Thoracic aorta (tissue), 2 donors: ENCODE data around the gene SHH. TPM values are rescaled to one million over a fixed set of nuclear protein-coding genes. Genes with fewer than 3 reads are reported as not detected.
A peak's percentile ranks its signal among the peaks of the same experiment; 100 is the strongest.

Source experiments
- ATAC-seq: fragments of 150-250 bp; one replicate; pipeline ENCODE4 v1.8.0; 2017; ENCODE audit warnings: low read depth; ENCODE audit not compliant: insufficient number of reproducible peaks, low FRiP score
- DNase-seq: peaks from one replicate; pipeline ENCODE4 v3.0.0-alpha.2; 2020; ENCODE audit warnings: low spot score
- H3K27ac ChIP-seq, 2 donors: fragments of 200-600 bp; sonication (generic); 1 replicate in 1 of 2; 2 replicates in 1 of 2; pipeline ENCODE4 v1.5.1; 2016; ENCODE audit warnings: mild to moderate bottlenecking in 2 of 2, moderate library complexity in 2 of 2
- H3K27me3 ChIP-seq: fragments of 200-600 bp; sonication (generic); replicated peaks from 2 replicates; pipeline ENCODE4 v1.6.0; 2016; ENCODE audit warnings: mild to moderate bottlenecking; ENCODE audit not compliant: insufficient read depth
- H3K36me3 ChIP-seq: fragments of 200-600 bp; sonication (generic); one replicate; pipeline ENCODE4 v1.5.1; 2016
- H3K4me1 ChIP-seq, 2 donors: fragments of 200-600 bp; sonication (generic); 1 replicate in 1 of 2; 2 replicates in 1 of 2; pipeline versions ENCODE4 v1.5.1 to v1.6.0; 2016; ENCODE audit warnings: low read depth in 2 of 2, mild to moderate bottlenecking in 1 of 2; ENCODE audit not compliant: control insufficient read depth in 1 of 2
- H3K4me3 ChIP-seq: fragments of 200-600 bp; sonication (generic); 2 replicates; pipeline ENCODE4 v1.5.1; 2016; ENCODE audit warnings: mild to moderate bottlenecking
- H3K9me3 ChIP-seq: fragments of 200-600 bp; sonication (generic); 2 replicates; pipeline ENCODE4 v1.5.1; 2016
- CTCF ChIP-seq: fragments of 200-600 bp; sonication (generic); IDR thresholded peaks from one replicate; pipeline ENCODE4 v1.5.1; 2019; ENCODE audit warnings: antibody characterized with exemption
- total RNA-seq, 2 donors: library from RNA; depleted of rRNA; stranded (reverse); fragments of >200 nt; gene quantifications; one replicate each; pipeline versions ENCODE4 v1.1.0 to v1.2.3, GENCODE V29; 2016

SHH gene
- total RNA-seq, 2 donors from 2014 or later, result 0.28 TPM; not detected in 1

- no peak for DNase-seq
- no peaks in the 10 kb centered on the region for H3K27me3 ChIP-seq
- no peaks in the 10 kb centered on the region for H3K36me3 ChIP-seq
- no peak overlapping the region for H3K4me3 ChIP-seq
- no peak for TF ChIP-seq CTCF
- peaks cover 7 to 8% of the 10 kb centered on the region in 2 donors for H3K4me1 ChIP-seq
- ATAC-seq, result no peak
- H3K9me3 ChIP-seq, result no peaks in the 10 kb centered on the region
- H3K27ac ChIP-seq, result no peak overlapping the region
These were observed 21.6 kb downstream of the SHH start for GRCh38 chr7:155790666-155791065.

GRCh38 chr7:155789001-155789725, 23.1 kb downstream of the SHH start:
- no peak overlapping the region for H3K27ac ChIP-seq
- DNase-seq, result no peak
- no peak for ATAC-seq
- no peak for TF ChIP-seq CTCF
- no peaks in the 10 kb centered on the region for H3K9me3 ChIP-seq
- H3K27me3 ChIP-seq, result no peaks in the 10 kb centered on the region
- no peak overlapping the region for H3K4me3 ChIP-seq
- peaks cover 7 to 8% of the 10 kb centered on the region in 2 donors for H3K4me1 ChIP-seq
- H3K36me3 ChIP-seq, result peaks cover 3% of the 10 kb centered on the region

GRCh38 chr7:155788616-155789000, 23.7 kb downstream of the SHH start:
- Histone ChIP-seq H3K4me1 (peaks cover 7 to 8% of the 10 kb centered on the region in 2 donors), H3K27ac (no peak overlapping the region), H3K4me3 (no peak overlapping the region), H3K9me3 (no peaks in the 10 kb centered on the region), H3K36me3 (peaks cover 4% of the 10 kb centered on the region), H3K27me3 (no peaks in the 10 kb centered on the region)
- no peak for DNase-seq
- no peak for TF ChIP-seq CTCF
- no peak for ATAC-seq

- DNase-seq, result no peak
- TF ChIP-seq CTCF, result no peak
These were observed 25.0 kb downstream of the SHH start for GRCh38 chr7:155787171-155787851.

GRCh38 chr7:155786491-155786890, 25.8 kb downstream of the SHH start:
- Histone ChIP-seq H3K36me3 (peaks cover 4% of the 10 kb centered on the region), H3K27me3 (no peaks in the 10 kb centered on the region), H3K4me1 (peaks cover 7 to 8% of the 10 kb centered on the region in 2 donors), H3K27ac (no peak overlapping the region), H3K9me3 (no peaks in the 10 kb centered on the region), H3K4me3 (no peak overlapping the region)
- DNase-seq, result no peak
- no peak for ATAC-seq
- TF ChIP-seq CTCF, result no peak

More at GRCh38 chr7:155787171-155787851, 25.0 kb downstream of the SHH start:
- Histone ChIP-seq H3K4me1 (peaks cover 7 to 8% of the 10 kb centered on the region in 2 donors), H3K36me3 (peaks cover 4% of the 10 kb centered on the region), H3K9me3 (no peaks in the 10 kb centered on the region), H3K4me3 (peak overlapping the region; percentile 32), H3K27ac (no peak overlapping the region), H3K27me3 (no peaks in the 10 kb centered on the region)
- no peak for ATAC-seq
